HG03064 (cell line): ENCODE results near the gene PPL.

ENCODE experiments used
- ATAC-seq: cut with Tn5 transposase; IDR thresholded peaks from one replicate; pipeline ENCODE4 v1.9.1; 2021; ENCODE audit warnings: low read depth; ENCODE audit not compliant: unreplicated experiment

Gene PPL

GRCh38 chr16:4839942-4840341 lies 97.0 kb downstream of the PPL start:
- ATAC-seq, result no peak

GRCh38 chr16:4837733-4838501 lies 99.0 kb downstream of the PPL start:
- ATAC-seq, result no peak

DNA sequence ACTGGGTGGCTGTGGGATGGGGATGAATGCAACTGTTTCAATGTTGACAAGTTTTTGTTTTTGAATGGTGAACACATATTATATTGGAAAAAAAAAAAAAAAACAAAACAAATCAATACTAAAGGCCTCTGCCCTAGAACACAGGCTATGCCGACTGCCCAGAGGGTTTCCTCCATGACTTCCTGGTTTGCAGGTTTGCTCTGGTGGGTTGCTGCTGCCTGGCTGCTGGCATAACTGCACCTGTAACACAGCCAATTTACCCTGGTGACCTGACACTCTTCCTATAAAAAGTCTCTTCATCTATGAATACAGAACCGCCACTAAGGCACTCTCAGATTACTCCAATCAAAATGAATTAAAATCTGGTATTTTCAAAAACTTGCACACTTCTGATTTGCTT lies 100.2 kb downstream of the PPL start:
- ATAC-seq, result no peak

DNA sequence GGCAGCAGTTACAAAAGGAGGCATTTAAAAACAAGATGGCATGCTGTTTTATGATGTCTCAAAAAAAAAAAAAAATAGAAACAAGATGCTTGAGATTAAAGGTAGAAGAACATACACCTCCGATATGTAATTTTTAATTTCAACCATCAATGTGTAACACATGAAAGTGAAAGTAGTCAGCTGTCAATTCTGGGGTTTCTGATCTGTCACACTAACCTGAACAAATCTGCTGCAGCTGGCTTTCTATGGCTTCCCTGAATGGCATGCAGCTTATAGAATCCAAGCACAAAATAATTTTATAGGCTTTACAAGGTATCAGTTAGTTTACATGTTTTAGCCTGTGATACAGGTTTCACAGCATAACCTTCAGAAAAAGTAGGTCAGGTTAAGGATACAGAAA lies 103.4 kb downstream of the PPL start:
- ATAC-seq, result no peak

- no peak for ATAC-seq
Measured at GRCh38 chr16:4832698-4833343, 104.1 kb downstream of the PPL start.
